Immature natural killer cell (primary cell): Measurements from ENCODE around the gene WFDC13. TPM values are rescaled to one million over a fixed set of nuclear protein-coding genes. Genes with fewer than 3 reads are reported as not detected.
"Not testable (repeated sequence)": the region's sequence is repeated elsewhere in the genome, so short reads cannot be mapped to it uniquely, and the experiment has no call there.

Experiments
- DNase-seq, 3 donors: peaks; one replicate each; pipeline ENCODE4 v3.0.0; 2022; ENCODE audit warnings: mixed read lengths in 1 of 3
- H3K27ac Mint-ChIP-seq, 6 donors: one replicate each; pipeline ENCODE4 v1.8.0; 2020; ENCODE audit warnings: mixed read lengths in 6 of 6, mild to moderate bottlenecking in 5 of 6, inconsistent platforms in 4 of 6, moderate library complexity in 3 of 6
- H3K27me3 Mint-ChIP-seq, 3 donors: one replicate each; pipeline ENCODE4 v1.8.0; 2020 to 2021; ENCODE audit warnings: low read depth in 3 of 3, mild to moderate bottlenecking in 3 of 3, mixed read lengths in 3 of 3, moderate library complexity in 3 of 3, inconsistent platforms in 1 of 3
- H3K36me3 Mint-ChIP-seq, 3 donors: one replicate each; pipeline ENCODE4 v1.8.0; 2020; ENCODE audit warnings: mixed read lengths in 3 of 3, inconsistent platforms in 2 of 3, mild to moderate bottlenecking in 2 of 3
- H3K4me1 Mint-ChIP-seq, 2 donors: one replicate each; pipeline ENCODE4 v1.8.0; 2020; ENCODE audit warnings: inconsistent platforms in 2 of 2, mild to moderate bottlenecking in 2 of 2, mixed read lengths in 2 of 2, moderate library complexity in 1 of 2
- H3K4me3 Mint-ChIP-seq, 5 donors: one replicate each; pipeline ENCODE4 v1.8.0; 2020; ENCODE audit warnings: mild to moderate bottlenecking in 5 of 5, mixed read lengths in 5 of 5, inconsistent platforms in 3 of 5, moderate library complexity in 3 of 5
- H3K9me3 Mint-ChIP-seq, 6 donors: one replicate each; pipeline ENCODE4 v1.8.0; 2020; ENCODE audit warnings: mild to moderate bottlenecking in 6 of 6, mixed read lengths in 6 of 6, inconsistent platforms in 4 of 6, moderate library complexity in 3 of 6
- polyA plus RNA-seq, 3 donors: library from polyadenylated mRNA; unstranded; fragments of 300-500 nt; fragmentation: Illumina TruSeq; gene quantifications; one replicate each; pipeline ENCODE4 v1.2.3, GENCODE V29; 2021

The WFDC13 gene, protein sequence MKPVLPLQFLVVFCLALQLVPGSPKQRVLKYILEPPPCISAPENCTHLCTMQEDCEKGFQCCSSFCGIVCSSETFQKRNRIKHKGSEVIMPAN
- not detected for polyA plus RNA-seq

GRCh38 chr20:45701873-45702272 lies at the start of gene WFDC13:
Gene WFDC13 (plus strand): TSS chr20:45702038. CDS start chr20:45702124, 86 bp downstream.
- H3K9me3 Mint-ChIP-seq: no peaks in the 10 kb centered on the region
- peaks cover 2 to 16% (median 5%) of the 10 kb centered on the region in 3 donors for H3K27me3 Mint-ChIP-seq
- no peak within 1 kb of the TSS for H3K4me3 Mint-ChIP-seq
- no peaks in the 10 kb centered on the region for H3K4me1 Mint-ChIP-seq
- no peak within 1 kb of the TSS for H3K27ac Mint-ChIP-seq
- no peaks in the 10 kb centered on the region for H3K36me3 Mint-ChIP-seq
- DNase-seq: no peak

DNA sequence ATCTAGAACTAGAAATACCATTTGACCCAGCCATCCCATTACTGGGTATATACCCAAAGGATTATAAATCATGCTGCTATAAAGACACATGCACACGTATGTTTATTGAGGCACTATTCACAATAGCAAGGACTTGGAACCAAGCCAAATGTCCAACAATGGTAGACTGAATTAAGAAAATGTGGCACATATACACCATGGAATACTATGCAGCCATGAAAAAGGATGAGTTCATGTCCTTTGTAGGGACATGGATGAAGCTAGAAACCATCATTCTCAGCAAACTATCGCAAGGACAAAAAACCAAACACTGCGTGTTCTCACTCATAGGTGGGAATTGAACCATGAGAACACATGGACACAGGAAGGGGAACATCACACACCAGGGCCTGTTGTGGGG lies 44.8 kb upstream of the WFDC13 start:
- not testable (repeated sequence) for DNase-seq, H3K36me3 Mint-ChIP-seq, H3K9me3 Mint-ChIP-seq, H3K27ac Mint-ChIP-seq, H3K4me1 Mint-ChIP-seq, H3K4me3 Mint-ChIP-seq
- peaks cover 0 to 11% (median 2%) of the 10 kb centered on the region in 3 donors for H3K27me3 Mint-ChIP-seq

DNA sequence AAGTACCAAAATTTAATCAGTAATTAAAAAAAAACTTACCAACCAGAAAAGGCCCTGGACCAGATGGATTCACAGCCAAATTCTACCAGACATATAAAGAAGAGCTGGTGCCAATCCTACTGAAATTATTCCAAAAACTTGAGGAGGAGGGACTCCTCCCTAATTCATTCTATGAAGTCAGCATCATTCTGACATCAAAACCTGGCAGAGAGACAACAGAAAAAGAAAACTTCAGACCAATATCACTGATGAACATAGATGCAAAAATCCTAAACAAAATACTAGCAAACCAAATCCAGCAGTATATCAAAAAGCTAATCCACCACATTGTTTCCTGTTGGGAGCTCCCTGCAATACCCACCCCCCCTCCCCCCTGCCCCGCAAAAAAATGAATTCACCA lies 31.7 kb upstream of the WFDC13 start, which contains the start of gene WFDC11:
TSS of gene WFDC11 (minus strand) at position 101 of the 400 bp plus-strand sequence. CDS start 19,639 bp downstream, outside the sequence.
- Mint-ChIP-seq H3K4me1 (no peaks in the 10 kb centered on the region), H3K27ac (no peak within 1 kb of the TSS), H3K27me3 (peaks cover 9 to 14% (median 9%) of the 10 kb centered on the region in 3 donors), H3K4me3 (no peak within 1 kb of the TSS), H3K9me3 (peaks cover 0 to 5% (median 0%) of the 10 kb centered on the region in 6 donors), H3K36me3 (no peaks in the 10 kb centered on the region)
- no peak for DNase-seq

GRCh38 chr20:45672765-45673164 lies 29.1 kb upstream of the WFDC13 start:
- H3K4me1 Mint-ChIP-seq: no peaks in the 10 kb centered on the region

GRCh38 chr20:45679650-45680049 lies 22.2 kb upstream of the WFDC13 start:
- no peak overlapping the region for H3K27ac Mint-ChIP-seq
- no peak overlapping the region for H3K4me3 Mint-ChIP-seq
- H3K36me3 Mint-ChIP-seq: peaks cover 3 to 6% (median 5%) of the 10 kb centered on the region in 3 donors
- peaks cover 11 to 31% (median 21%) of the 10 kb centered on the region in 6 donors for H3K9me3 Mint-ChIP-seq
- no peaks in the 10 kb centered on the region for H3K4me1 Mint-ChIP-seq
- peaks cover 7 to 21% (median 11%) of the 10 kb centered on the region in 3 donors for H3K27me3 Mint-ChIP-seq
- no peak for DNase-seq

More at GRCh38 chr20:45672765-45673164, 29.1 kb upstream of the WFDC13 start:
- H3K9me3 Mint-ChIP-seq: peaks cover 0 to 7% (median 2%) of the 10 kb centered on the region in 6 donors
- H3K36me3 Mint-ChIP-seq: peaks cover 0 to 2% (median 0%) of the 10 kb centered on the region in 3 donors
- peaks cover 10 to 11% (median 10%) of the 10 kb centered on the region in 3 donors for H3K27me3 Mint-ChIP-seq
- H3K27ac Mint-ChIP-seq: no peak overlapping the region
- DNase-seq: no peak
- no peak overlapping the region for H3K4me3 Mint-ChIP-seq

DNA sequence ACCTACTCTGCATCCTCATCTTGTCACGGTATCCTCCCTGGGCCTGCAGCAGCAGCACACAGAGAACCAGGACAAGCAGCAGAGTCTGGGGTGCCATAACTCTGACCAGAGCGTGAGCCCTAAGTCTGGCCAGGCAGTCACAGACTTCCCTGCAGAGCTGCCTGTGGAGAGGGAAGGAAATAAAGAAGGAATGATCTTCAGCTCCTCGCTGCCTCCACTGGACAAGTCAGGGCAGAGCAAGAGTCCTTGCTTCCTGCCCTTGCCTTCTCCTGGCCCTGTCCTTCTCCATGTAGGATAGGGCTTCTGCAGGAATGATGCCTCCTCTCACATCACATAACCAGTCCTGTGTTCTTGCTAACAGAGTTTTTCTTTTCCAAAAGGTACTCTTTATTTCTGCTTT lies 15.9 kb upstream of the WFDC13 start:
- Mint-ChIP-seq H3K4me3 (no peak overlapping the region), H3K27ac (no peak overlapping the region), H3K27me3 (peaks cover 3 to 11% (median 4%) of the 10 kb centered on the region in 3 donors), H3K36me3 (no peaks in the 10 kb centered on the region), H3K9me3 (peaks cover 0 to 2% (median 0%) of the 10 kb centered on the region in 6 donors), H3K4me1 (no peaks in the 10 kb centered on the region)
- DNase-seq: no peak

GRCh38 chr20:45693346-45693745 lies 8.5 kb upstream of the WFDC13 start:
- DNase-seq, H3K4me3 Mint-ChIP-seq, H3K4me1 Mint-ChIP-seq, H3K36me3 Mint-ChIP-seq, H3K27ac Mint-ChIP-seq, H3K9me3 Mint-ChIP-seq: not testable (repeated sequence)
- peaks cover 0 to 11% (median 7%) of the 10 kb centered on the region in 3 donors for H3K27me3 Mint-ChIP-seq

GRCh38 chr20:45695496-45695895 lies 6.3 kb upstream of the WFDC13 start:
- Mint-ChIP-seq H3K4me1 (no peaks in the 10 kb centered on the region), H3K27ac (no peak overlapping the region), H3K9me3 (no peaks in the 10 kb centered on the region), H3K4me3 (no peak overlapping the region), H3K36me3 (no peaks in the 10 kb centered on the region), H3K27me3 (peaks cover 2 to 7% (median 7%) of the 10 kb centered on the region in 3 donors)
- no peak for DNase-seq

- H3K4me1 Mint-ChIP-seq: no peaks in the 10 kb centered on the region
- H3K4me3 Mint-ChIP-seq: no peak overlapping the region
- H3K36me3 Mint-ChIP-seq: no peaks in the 10 kb centered on the region
- H3K9me3 Mint-ChIP-seq: no peaks in the 10 kb centered on the region
- no peak overlapping the region for H3K27ac Mint-ChIP-seq
- H3K27me3 Mint-ChIP-seq: peaks cover 3 to 18% (median 5%) of the 10 kb centered on the region in 3 donors
- no peak for DNase-seq
These were observed 734 bp upstream of the WFDC13 start for GRCh38 chr20:45701104-45701503.

DNA sequence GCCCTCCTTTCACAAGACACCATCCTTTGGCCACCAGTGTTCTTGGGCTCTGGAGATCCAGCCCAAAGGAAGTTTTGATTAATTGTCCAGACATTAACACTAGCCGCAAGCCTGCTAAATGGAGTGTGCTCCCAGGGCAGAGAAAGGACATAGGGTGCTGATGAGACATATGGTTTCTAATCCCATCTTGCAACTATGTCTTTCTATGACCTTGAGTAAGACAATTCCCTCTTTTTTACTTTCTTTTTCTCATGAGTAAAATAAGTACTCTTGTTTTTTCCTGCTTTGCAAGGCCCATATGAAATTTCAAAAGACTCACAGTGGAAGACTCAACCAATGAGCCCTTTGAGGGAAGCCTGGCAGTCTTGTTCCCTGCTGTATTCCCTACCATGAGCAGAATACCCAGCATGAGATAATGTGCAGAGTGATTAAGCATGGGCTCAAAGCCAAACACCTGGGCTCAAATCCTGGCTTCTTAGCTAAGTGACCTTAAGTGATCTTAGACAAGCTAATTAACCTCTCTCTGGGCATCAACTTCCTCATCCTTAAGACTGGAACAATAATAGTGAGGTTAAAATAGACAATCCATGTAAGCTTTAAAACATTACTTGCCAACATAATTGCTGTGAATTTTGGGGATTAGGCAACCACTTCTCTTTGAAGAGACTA lies 3.3 kb downstream of the WFDC13 start, which contains the start of gene WFDC10B:
TSS of gene WFDC10B (minus strand) at position 51 of the 669 bp plus-strand sequence. CDS start 19,027 bp downstream, outside the sequence.
- Mint-ChIP-seq H3K4me3 (no peak within 1 kb of the TSS), H3K9me3 (no peaks in the 10 kb centered on the region), H3K4me1 (no peaks in the 10 kb centered on the region), H3K27ac (no peak within 1 kb of the TSS), H3K36me3 (no peaks in the 10 kb centered on the region), H3K27me3 (peaks cover 4 to 25% (median 5%) of the 10 kb centered on the region in 3 donors)
- no peak for DNase-seq

GRCh38 chr20:45716141-45716688 lies 14.4 kb downstream of the WFDC13 start:
- peak in 1 of 3 donors; percentile 4 for DNase-seq
- H3K27ac Mint-ChIP-seq: peak overlapping the region in 2 of 6 donors; percentile 8 to 11
- not testable (repeated sequence) for H3K9me3 Mint-ChIP-seq, H3K4me3 Mint-ChIP-seq, H3K36me3 Mint-ChIP-seq
- peaks cover 10 to 18% of the 10 kb centered on the region in 2 donors for H3K4me1 Mint-ChIP-seq
- peaks cover 0 to 20% (median 10%) of the 10 kb centered on the region in 3 donors for H3K27me3 Mint-ChIP-seq

GRCh38 chr20:45722047-45722446 lies 20.2 kb downstream of the WFDC13 start, which contains the start of gene SPINT4:
Gene SPINT4 (plus strand): TSS chr20:45722347. CDS start chr20:45722368, 21 bp downstream.
- Mint-ChIP-seq H3K27ac (no peak within 1 kb of the TSS), H3K4me1 (no peaks in the 10 kb centered on the region), H3K4me3 (no peak within 1 kb of the TSS), H3K36me3 (no peaks in the 10 kb centered on the region), H3K9me3 (peaks cover 0 to 3% (median 0%) of the 10 kb centered on the region in 6 donors), H3K27me3 (peaks cover 3 to 10% (median 10%) of the 10 kb centered on the region in 3 donors)
- no peak for DNase-seq

GRCh38 chr20:45725134-45725533 lies 23.3 kb downstream of the WFDC13 start:
- no peaks in the 10 kb centered on the region for H3K4me1 Mint-ChIP-seq
- H3K4me3 Mint-ChIP-seq: no peak overlapping the region
- no peak overlapping the region for H3K27ac Mint-ChIP-seq
- H3K36me3 Mint-ChIP-seq: no peaks in the 10 kb centered on the region
- H3K27me3 Mint-ChIP-seq: peaks cover 2 to 9% (median 3%) of the 10 kb centered on the region in 3 donors
- no peak for DNase-seq
- H3K9me3 Mint-ChIP-seq: peaks cover 0 to 2% (median 0%) of the 10 kb centered on the region in 6 donors

DNA sequence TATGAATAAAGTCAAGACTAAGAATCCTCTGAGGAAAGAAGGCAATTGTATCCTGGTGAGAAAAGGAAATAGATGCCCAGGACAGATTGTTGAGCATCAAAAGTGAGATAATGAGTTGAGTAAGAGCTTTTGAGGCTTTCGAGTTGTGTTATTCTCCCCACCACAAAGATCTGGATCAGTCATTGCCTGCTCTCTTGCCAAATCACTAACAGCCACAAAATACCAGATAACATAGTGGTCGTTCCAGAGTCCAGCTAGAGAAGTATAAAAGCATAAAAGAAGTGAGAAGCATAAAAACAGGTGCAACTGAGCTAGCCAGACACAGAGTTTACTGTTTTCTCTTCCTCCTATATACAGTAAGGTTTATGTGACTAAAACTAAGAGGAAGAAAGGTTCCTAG lies 25.2 kb downstream of the WFDC13 start:
- peaks cover 0 to 4% (median 3%) of the 10 kb centered on the region in 3 donors for H3K36me3 Mint-ChIP-seq
- H3K4me1 Mint-ChIP-seq: no peaks in the 10 kb centered on the region
- peaks cover 4 to 14% (median 11%) of the 10 kb centered on the region in 6 donors for H3K9me3 Mint-ChIP-seq
- H3K4me3 Mint-ChIP-seq: no peak overlapping the region
- H3K27ac Mint-ChIP-seq: no peak overlapping the region
- no peak for DNase-seq
- peaks cover 2 to 12% (median 5%) of the 10 kb centered on the region in 3 donors for H3K27me3 Mint-ChIP-seq
